Glutamatergic neuron (in vitro differentiated cells): ENCODE data around the gene CNNM3. TPM values are rescaled to one million over a fixed set of nuclear protein-coding genes. Genes with fewer than 3 reads are reported as not detected.
A peak's percentile ranks its signal among the peaks of the same experiment; 100 is the strongest.
"Not testable (repeated sequence)": the region's sequence is repeated elsewhere in the genome, so short reads cannot be mapped to it uniquely, and the experiment has no call there.

Experiments
- DNase-seq: peaks from one replicate; pipeline ENCODE4 v3.0.0; 2022
- H3K27ac Mint-ChIP-seq: one replicate; pipeline ENCODE4 v1.8.0; 2020; ENCODE audit warnings: mild to moderate bottlenecking, mixed read lengths, inconsistent platforms; ENCODE audit not compliant: unreplicated experiment
- H3K27me3 Mint-ChIP-seq: one replicate; pipeline ENCODE4 v1.8.0; 2020; ENCODE audit warnings: mild to moderate bottlenecking, moderate library complexity, mixed read lengths, inconsistent platforms; ENCODE audit not compliant: unreplicated experiment
- H3K36me3 Mint-ChIP-seq: one replicate; pipeline ENCODE4 v1.8.0; 2020; ENCODE audit warnings: mild to moderate bottlenecking, mixed read lengths, inconsistent platforms; ENCODE audit not compliant: unreplicated experiment
- H3K4me1 Mint-ChIP-seq: one replicate; pipeline ENCODE4 v1.8.0; 2020; ENCODE audit warnings: mild to moderate bottlenecking, low read depth, mixed read lengths, inconsistent platforms; ENCODE audit not compliant: unreplicated experiment
- H3K4me3 Mint-ChIP-seq: one replicate; pipeline ENCODE4 v1.8.0; 2020; ENCODE audit warnings: mild to moderate bottlenecking, mixed read lengths, inconsistent platforms; ENCODE audit not compliant: unreplicated experiment
- H3K9me3 Mint-ChIP-seq: one replicate; pipeline ENCODE4 v1.8.0; 2020; ENCODE audit warnings: mild to moderate bottlenecking, moderate library complexity, mixed read lengths, inconsistent platforms; ENCODE audit not compliant: unreplicated experiment
- CTCF ChIP-seq: fragments of 200-600 bp; sonication (generic); IDR thresholded peaks from one replicate; pipeline ENCODE4 v1.5.0; 2021; ENCODE audit not compliant: partially characterized antibody, unreplicated experiment
- total RNA-seq: library from RNA; stranded (reverse); fragmentation: NEBNext Ultra II Directional; extraction: Animal tissue kit (Norgen Biotek cat#: 25700); gene quantifications from one replicate; pipeline ENCODE4 v1.2.1, GENCODE V29; 2021; ENCODE audit not compliant: unreplicated experiment

Gene CNNM3
- total RNA-seq, 1 donor from 2014 or later, result 22.3 TPM

- H3K27ac Mint-ChIP-seq, result no peak overlapping the region
- DNase-seq, result no peak
- peaks cover 3% of the 10 kb centered on the region for H3K9me3 Mint-ChIP-seq
- no peak for TF ChIP-seq CTCF
- no peaks in the 10 kb centered on the region for H3K36me3 Mint-ChIP-seq
- no peaks in the 10 kb centered on the region for H3K27me3 Mint-ChIP-seq
- H3K4me1 Mint-ChIP-seq, result peaks cover 3% of the 10 kb centered on the region
- no peak overlapping the region for H3K4me3 Mint-ChIP-seq
These were observed 13.3 kb upstream of the CNNM3 start for GRCh38 chr2:96802721-96803120.

DNA sequence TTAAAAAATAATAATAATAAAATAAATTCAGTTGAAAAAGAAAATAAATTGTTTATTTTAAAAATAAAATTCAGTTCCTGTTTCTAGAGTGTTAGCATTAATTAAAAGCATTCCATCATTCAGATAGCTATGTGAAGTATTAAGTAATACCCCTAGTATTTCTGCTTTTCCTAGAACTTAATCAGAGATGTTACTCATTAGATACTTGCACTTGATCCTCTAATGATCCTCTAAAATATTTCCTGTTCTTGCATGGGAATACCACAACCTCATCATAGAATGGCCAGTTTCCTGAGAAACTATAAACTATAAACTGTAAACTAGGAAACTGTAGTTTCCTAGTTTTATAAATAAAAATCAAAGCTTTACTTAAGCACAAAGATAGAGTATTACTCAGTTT lies 11.1 kb upstream of the CNNM3 start:
- Mint-ChIP-seq H3K4me1 (peaks cover 4% of the 10 kb centered on the region), H3K9me3 (peaks cover 5% of the 10 kb centered on the region), H3K4me3 (no peak overlapping the region), H3K36me3 (no peaks in the 10 kb centered on the region), H3K27ac (peak overlapping the region; percentile 73), H3K27me3 (peaks cover 2% of the 10 kb centered on the region)
- no peak for DNase-seq
- TF ChIP-seq CTCF, result no peak

DNA sequence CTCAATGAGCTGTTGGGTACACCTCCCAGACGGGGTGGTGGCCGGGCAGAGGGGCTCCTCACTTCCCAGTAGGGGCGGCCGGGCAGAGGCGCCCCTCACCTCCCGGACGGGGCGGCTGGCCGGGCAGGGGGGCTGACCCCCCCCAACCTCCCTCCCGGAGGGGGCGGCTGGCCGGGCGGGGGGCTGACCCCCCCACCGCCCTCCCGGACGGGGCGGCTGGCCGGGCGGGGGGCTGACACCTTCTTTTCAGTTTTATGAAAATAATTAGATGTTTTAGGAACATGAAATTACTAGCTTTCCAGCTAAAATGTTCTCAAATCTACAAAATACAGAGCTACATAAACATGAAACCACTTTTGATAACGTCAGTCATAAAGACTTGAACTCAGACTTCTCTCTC lies 10.1 kb upstream of the CNNM3 start:
- not testable (repeated sequence) for H3K36me3 Mint-ChIP-seq, H3K27me3 Mint-ChIP-seq, H3K9me3 Mint-ChIP-seq, H3K4me3 Mint-ChIP-seq, H3K27ac Mint-ChIP-seq, H3K4me1 Mint-ChIP-seq, DNase-seq

GRCh38 chr2:96806468-96807126 lies 9.5 kb upstream of the CNNM3 start:
- H3K27me3 Mint-ChIP-seq, result peaks cover 7% of the 10 kb centered on the region
- TF ChIP-seq CTCF, result no peak
- DNase-seq, result no peak
- H3K4me1 Mint-ChIP-seq, result peaks cover 14% of the 10 kb centered on the region
- H3K4me3 Mint-ChIP-seq, result no peak overlapping the region
- H3K36me3 Mint-ChIP-seq, result no peaks in the 10 kb centered on the region
- H3K27ac Mint-ChIP-seq, result peak overlapping the region; percentile 56
- H3K9me3 Mint-ChIP-seq, result peaks cover 5% of the 10 kb centered on the region

DNA sequence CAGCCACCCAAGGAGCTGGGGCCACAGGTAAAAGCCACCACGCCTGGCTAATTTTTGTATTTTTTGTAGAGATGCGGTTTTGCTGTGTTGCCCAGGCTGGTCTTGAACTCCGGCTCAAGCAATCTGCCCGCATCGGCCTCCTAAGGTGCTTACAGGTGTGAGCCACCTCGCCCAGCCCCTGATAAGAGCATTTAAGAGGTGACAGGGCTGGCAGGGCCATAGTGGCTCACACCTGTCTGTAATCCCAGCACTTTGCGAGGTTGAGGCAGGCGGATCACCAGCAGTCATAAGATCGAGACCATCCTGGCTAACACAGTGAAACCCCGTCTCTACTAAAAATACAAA lies 9.0 kb upstream of the CNNM3 start:
- Mint-ChIP-seq H3K36me3 (no peaks in the 10 kb centered on the region), H3K4me3 (no peak overlapping the region), H3K4me1 (peaks cover 19% of the 10 kb centered on the region), H3K27ac (no peak overlapping the region), H3K27me3 (peaks cover 11% of the 10 kb centered on the region), H3K9me3 (peaks cover 10% of the 10 kb centered on the region)
- DNase-seq, result no peak
- no peak for TF ChIP-seq CTCF
